ENCODE results near the gene PERM1. TPM values are rescaled to one million over a fixed set of nuclear protein-coding genes. Genes with fewer than 3 reads are reported as not detected.
"Not testable (repeated sequence)": the region's sequence is repeated elsewhere in the genome, so short reads cannot be mapped to it uniquely, and the experiment has no call there.

PERM1 gene
- total RNA-seq, 2 experiments from 2014 or later: not detected

- intact Hi-C loops (cut with micrococcal nuclease): no loop called here
- ATAC-seq (no peak), DNase-seq (no peak)
- H3K4me1 Mint-ChIP-seq (ENCODE audit: low read depth): no peaks in the 10 kb centered on the region
- H3K27ac Mint-ChIP-seq: no peak overlapping the region
- no peak overlapping the region for H3K4me3 Mint-ChIP-seq
- H3K9me3 Mint-ChIP-seq: no peaks in the 10 kb centered on the region
- no peak for TF ChIP-seq CTCF (IDR thresholded peaks at IDR 0.05)
- no peaks in the 10 kb centered on the region for H3K27me3 Mint-ChIP-seq
- CTCF ChIA-PET: no interaction called here
- H3K36me3 Mint-ChIP-seq (ENCODE audit: low read depth): peaks cover 52% of the 10 kb centered on the region
- POLR2A ChIA-PET: interaction anchor here (0.9 kb wide), 1 partner anchor 10 kb away, joined by 3 read pairs; no protein-coding TSS in a partner anchor
Observed at GRCh38 chr1:950881-951280, 31.0 kb downstream of the PERM1 start.

DNA sequence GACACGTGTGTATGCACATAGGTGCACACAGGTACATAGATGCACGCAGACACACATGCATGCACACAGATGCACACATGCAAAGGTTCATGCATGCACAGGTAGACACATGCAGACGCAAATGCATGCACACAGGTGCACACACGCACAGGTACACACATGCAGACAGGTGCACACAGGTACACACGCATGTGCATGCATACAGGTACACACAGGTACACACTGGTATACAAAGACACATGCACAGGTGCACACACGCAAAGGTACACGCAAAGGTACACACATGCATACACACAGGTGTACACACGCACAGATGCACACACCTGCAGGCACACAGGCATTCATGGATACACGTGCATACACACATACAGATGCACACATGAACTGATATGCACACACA is 31.6 kb downstream of the PERM1 start:
- Mint-ChIP-seq H3K9me3 (no peaks in the 10 kb centered on the region), H3K4me1 (ENCODE audit: low read depth) (no peaks in the 10 kb centered on the region), H3K4me3 (no peak overlapping the region), H3K36me3 (ENCODE audit: low read depth) (peaks cover 53% of the 10 kb centered on the region), H3K27ac (no peak overlapping the region), H3K27me3 (no peaks in the 10 kb centered on the region)
- POLR2A ChIA-PET: no interaction called here
- DNase-seq (no peak), ATAC-seq (no peak)
- CTCF ChIA-PET: no interaction called here
- intact Hi-C loops (cut with micrococcal nuclease): no loop called here
- TF ChIP-seq CTCF (IDR thresholded peaks at IDR 0.05): no peak

GRCh38 chr1:947958-948357 is 33.9 kb downstream of the PERM1 start:
- Mint-ChIP-seq H3K9me3 (no peaks in the 10 kb centered on the region), H3K36me3 (ENCODE audit: low read depth) (peaks cover 42% of the 10 kb centered on the region), H3K27me3 (no peaks in the 10 kb centered on the region), H3K4me3 (no peak overlapping the region), H3K27ac (no peak overlapping the region), H3K4me1 (ENCODE audit: low read depth) (no peaks in the 10 kb centered on the region)
- intact Hi-C loops (cut with micrococcal nuclease): no loop called here
- CTCF ChIA-PET: no interaction called here
- POLR2A ChIA-PET: no interaction called here
- no peak for DNase-seq
- no peak for ATAC-seq
- no peak for TF ChIP-seq CTCF (IDR thresholded peaks at IDR 0.05)

DNA sequence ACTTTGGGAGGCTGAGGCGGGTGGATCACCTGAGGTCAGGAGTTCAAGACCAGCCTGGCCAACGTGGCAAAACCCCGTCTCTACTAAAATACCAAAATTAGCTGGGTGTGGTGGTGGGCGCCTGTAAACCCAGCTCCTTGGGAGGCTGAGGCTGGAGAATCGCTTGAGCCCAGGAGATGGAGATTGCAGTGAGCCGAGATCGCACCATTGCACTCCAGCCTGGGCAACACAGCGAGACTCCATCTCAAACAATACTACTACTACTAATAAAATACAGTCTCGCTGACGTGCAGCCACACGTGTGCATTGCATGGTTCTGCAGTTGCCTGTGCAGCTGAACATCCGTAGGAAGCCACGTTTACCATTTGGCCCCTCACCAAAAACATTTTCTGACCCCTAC is 35.1 kb downstream of the PERM1 start:
- intact Hi-C loops (cut with micrococcal nuclease); CTCF ChIA-PET; H3K4me3 Mint-ChIP-seq; H3K9me3 Mint-ChIP-seq; H3K27me3 Mint-ChIP-seq; H3K4me1 Mint-ChIP-seq (ENCODE audit: low read depth); ATAC-seq; H3K27ac Mint-ChIP-seq; DNase-seq: not testable (repeated sequence)
- POLR2A ChIA-PET: interaction anchor here (0.8 kb wide), 1 partner anchor 9 kb away, joined by 3 read pairs; no protein-coding TSS in a partner anchor
- H3K36me3 Mint-ChIP-seq (ENCODE audit: low read depth): peaks cover 39% of the 10 kb centered on the region

DNA sequence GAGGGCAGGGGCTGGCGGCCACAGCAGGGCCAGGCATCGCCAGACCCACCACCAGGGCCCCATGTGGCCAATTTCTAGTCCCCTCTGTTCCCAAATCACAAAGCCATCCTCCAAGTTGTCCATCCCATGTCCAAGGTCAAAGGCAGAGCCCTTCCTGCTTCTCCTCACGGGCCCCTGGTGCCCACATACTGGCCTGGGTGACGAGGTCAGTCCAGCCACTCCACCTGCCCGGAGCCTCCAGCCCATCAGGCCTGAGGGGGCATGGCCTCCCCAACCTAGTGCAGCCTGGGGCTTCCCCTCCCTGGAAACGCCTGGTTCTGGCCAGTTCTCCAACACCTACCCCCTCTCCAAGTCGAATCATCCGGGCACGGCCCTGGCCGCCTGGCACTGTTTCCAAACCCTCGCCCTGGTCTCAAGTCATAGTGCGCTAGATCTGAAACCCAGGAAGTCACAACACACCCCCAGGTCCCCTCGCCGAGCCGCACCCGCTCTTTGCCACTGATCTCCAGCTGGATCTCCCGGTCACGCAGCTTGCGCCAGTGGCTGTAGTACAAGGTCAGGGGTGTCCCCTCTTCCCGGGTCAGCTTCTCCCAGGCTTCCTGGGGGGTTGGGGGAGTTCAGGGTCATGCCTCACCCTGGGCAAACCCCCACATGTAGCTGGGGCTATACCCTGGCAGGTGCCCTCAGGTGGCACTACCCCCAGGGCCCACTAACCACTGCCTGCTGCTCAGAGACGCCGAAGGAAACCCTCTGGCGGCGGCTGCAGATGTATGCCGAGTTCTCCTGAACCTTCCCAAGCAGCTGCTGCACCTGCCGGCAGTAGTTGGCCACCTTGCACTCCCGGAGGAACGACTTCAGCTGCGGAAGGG is 36.0 kb downstream of the PERM1 start:
- ChIA-PET POLR2A (interaction anchor here (0.8 kb wide), 1 partner anchor 8 kb away, joined by 3 read pairs; no protein-coding TSS in a partner anchor), CTCF (no interaction called here)
- Mint-ChIP-seq H3K27me3 (peaks cover 4% of the 10 kb centered on the region), H3K9me3 (no peaks in the 10 kb centered on the region), H3K27ac (no peak overlapping the region), H3K4me3 (no peak overlapping the region), H3K36me3 (ENCODE audit: low read depth) (peaks cover 32% of the 10 kb centered on the region), H3K4me1 (ENCODE audit: low read depth) (peaks cover 4% of the 10 kb centered on the region)
- TF ChIP-seq CTCF (IDR thresholded peaks at IDR 0.05): no peak
- ATAC-seq (no peak), DNase-seq (no peak)
- intact Hi-C loops (cut with micrococcal nuclease): no loop called here
